Thymus (tissue), 14 donors: ENCODE data around the gene CAMKV. TPM values are rescaled to one million over a fixed set of nuclear protein-coding genes. Genes with fewer than 3 reads are reported as not detected.
"Not testable (repeated sequence)": the region's sequence is repeated elsewhere in the genome, so short reads cannot be mapped to it uniquely, and the experiment has no call there.

ENCODE experiments used
- DNase-seq, 9 donors: peaks; one replicate each; pipeline ENCODE4 v3.0.0-alpha.2; 2013; ENCODE audit warnings: low spot score in 9 of 9, low read depth in 6 of 9, missing footprints in 1 of 9
- H3K27ac ChIP-seq, 2 donors: one replicate each; pipeline ENCODE4 v1.5.1; 2013; ENCODE audit warnings: control low read depth in 1 of 2, low read depth in 1 of 2, low read length in 1 of 2, mild to moderate bottlenecking in 1 of 2, moderate library complexity in 1 of 2
- H3K27me3 ChIP-seq, 2 donors: one replicate each; pipeline ENCODE4 v1.5.1; 2013; ENCODE audit warnings: low read length in 1 of 2; ENCODE audit not compliant: control insufficient read depth in 2 of 2, insufficient read depth in 1 of 2
- H3K36me3 ChIP-seq, 2 donors: one replicate each; pipeline ENCODE4 v1.5.1; 2013; ENCODE audit warnings: low read length in 1 of 2, mild to moderate bottlenecking in 1 of 2, moderate library complexity in 1 of 2; ENCODE audit not compliant: control insufficient read depth in 2 of 2, insufficient read depth in 2 of 2
- H3K4me1 ChIP-seq, 2 donors: one replicate each; pipeline ENCODE4 v1.5.1; 2013; ENCODE audit warnings: low read length in 2 of 2; ENCODE audit not compliant: control insufficient read depth in 2 of 2, insufficient read depth in 2 of 2
- H3K4me3 ChIP-seq, 2 donors: one replicate each; pipeline ENCODE4 v1.5.1; 2013; ENCODE audit warnings: low read length in 2 of 2, control low read depth in 1 of 2, mild to moderate bottlenecking in 1 of 2
- H3K9me3 ChIP-seq, 2 donors: one replicate each; pipeline ENCODE4 v1.5.1; 2013; ENCODE audit warnings: low read length in 1 of 2, mild to moderate bottlenecking in 1 of 2; ENCODE audit not compliant: control insufficient read depth in 2 of 2, insufficient read depth in 1 of 2
- WGBS: extraction: QIAGEN DNeasy Blood & Tissue Kit; methylation state at CpG from one replicate; pipeline ENCODE4 v1.1.7; 2013; 5-methylcytosine and 5-hydroxymethylcytosine counted together
- long read RNA-seq, 10 donors: transcript quantifications; one replicate each; lab custom pipeline, GENCODE V29; 2026
- polyA plus RNA-seq: library from polyadenylated mRNA; stranded (reverse); fragments of 200-250 nt; gene quantifications from one replicate; pipeline ENCODE4 v1.2.3, GENCODE V29; 2013
- total RNA-seq: library from RNA; stranded (reverse); fragments of 120-200 nt; gene quantifications from one replicate; pipeline ENCODE4 v1.2.4, GENCODE V29; 2013
- donor health status: healthy.

The CAMKV gene, protein sequence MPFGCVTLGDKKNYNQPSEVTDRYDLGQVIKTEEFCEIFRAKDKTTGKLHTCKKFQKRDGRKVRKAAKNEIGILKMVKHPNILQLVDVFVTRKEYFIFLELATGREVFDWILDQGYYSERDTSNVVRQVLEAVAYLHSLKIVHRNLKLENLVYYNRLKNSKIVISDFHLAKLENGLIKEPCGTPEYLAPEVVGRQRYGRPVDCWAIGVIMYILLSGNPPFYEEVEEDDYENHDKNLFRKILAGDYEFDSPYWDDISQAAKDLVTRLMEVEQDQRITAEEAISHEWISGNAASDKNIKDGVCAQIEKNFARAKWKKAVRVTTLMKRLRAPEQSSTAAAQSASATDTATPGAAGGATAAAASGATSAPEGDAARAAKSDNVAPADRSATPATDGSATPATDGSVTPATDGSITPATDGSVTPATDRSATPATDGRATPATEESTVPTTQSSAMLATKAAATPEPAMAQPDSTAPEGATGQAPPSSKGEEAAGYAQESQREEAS
- total RNA-seq (0.14 TPM), polyA plus RNA-seq (0.23 TPM)
- long read RNA-seq, donor 1: 0 reads
- long read RNA-seq, donor 2: 0 reads
- long read RNA-seq, donor 3: 0 reads
- long read RNA-seq, donor 4: 0 reads
- long read RNA-seq, donor 5: 0 reads
- long read RNA-seq, donor 6: 0 reads
- long read RNA-seq, donor 7: 0 reads
- long read RNA-seq, donor 8: 0 reads
- long read RNA-seq, donor 9: 0 reads
- long read RNA-seq, donor 10, partial matches to known transcripts: 0 of 1 reads
- long read RNA-seq, donor 10, other reads (novel, unspliced or antisense): 0 of 1 reads

DNA sequence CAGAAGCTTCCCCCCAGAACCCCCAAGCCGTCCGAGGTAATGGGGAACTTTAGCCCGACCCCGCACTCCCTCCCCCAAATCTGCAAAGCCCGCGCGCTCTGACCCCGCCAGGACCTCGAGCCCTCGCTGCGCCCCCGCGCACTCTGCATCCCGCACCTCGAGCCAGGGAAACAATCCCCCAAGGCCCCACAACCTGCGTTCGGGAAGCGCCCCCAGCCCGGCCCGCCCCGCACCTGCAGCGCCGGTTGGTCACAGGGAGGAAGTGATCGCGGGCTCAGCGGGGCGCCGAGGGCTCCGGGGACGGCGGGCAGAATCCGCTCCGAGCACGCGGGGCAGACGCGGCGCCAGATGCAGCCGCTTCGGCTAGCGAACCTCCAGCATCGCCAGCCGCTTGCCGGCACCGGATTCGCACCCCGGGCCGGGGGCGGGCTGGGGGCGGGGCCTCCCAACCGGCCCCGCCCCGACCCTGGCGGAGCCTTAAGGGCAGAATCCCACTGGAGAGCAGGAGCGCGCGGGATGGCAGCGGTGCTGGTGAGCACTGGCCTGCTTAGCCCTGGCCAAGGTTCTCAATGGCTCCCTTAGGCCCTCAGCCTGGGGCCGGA is at the start of gene CAMKV:
CAMKV (minus strand) TSS at position 382 of the 602 bp plus-strand sequence. CDS start 7,518 bp downstream, outside the sequence.
- peaks cover 10 to 16% of the 10 kb centered on the region in 2 donors for H3K4me1 ChIP-seq
- DNase-seq: peak in 2 of 9 donors; percentile 22 to 35
- H3K4me3 ChIP-seq: peak within 1 kb of the TSS in 1 of 2 donors; percentile 45
- H3K36me3 ChIP-seq: no peaks in the 10 kb centered on the region
- no peaks in the 10 kb centered on the region for H3K9me3 ChIP-seq
- no peak within 1 kb of the TSS for H3K27ac ChIP-seq
- H3K27me3 ChIP-seq: peaks cover 22 to 76% of the 10 kb centered on the region in 2 donors
- WGBS: 2% methylated on average over 59 of the region's 59 CpGs

DNA sequence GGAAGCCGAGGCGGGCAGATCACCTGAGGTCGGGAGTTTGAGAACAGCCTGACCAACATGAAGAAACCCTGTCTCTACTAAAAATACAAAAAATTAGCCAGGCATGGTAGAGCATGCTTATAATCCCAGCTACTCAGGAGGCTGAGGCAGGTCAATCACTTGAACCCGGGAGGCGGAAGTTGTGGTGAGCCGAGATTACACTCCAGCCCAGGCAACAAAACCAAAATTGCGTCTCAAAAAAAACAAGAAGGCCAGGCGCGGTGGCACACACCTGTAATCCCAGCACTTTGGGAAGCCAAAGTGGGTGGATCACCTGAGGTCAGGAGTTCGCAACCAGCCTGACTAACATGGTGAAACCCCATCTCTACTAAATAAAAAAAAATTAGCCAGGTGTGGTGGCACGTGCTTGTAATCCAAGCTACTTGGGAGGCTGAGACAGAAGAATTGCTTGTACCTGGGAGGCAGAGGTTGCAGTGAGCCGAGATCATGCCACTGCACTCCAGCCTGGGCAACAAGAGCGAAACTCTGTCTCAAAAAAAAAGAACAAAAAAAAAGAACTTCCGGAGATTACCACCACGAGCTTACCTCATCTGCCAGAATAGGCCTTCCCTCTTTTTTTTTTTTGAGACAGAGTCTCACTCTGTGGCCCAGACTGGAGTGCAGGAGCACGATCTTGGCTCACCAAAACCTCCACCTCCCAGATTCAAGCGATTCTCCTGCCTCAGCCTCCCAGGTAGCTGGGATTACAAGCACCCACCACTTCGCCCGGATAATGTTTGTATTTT is 48.3 kb upstream of the CAMKV start:
- 92% methylated on average over 19 of the region's 19 CpGs for WGBS
- H3K27me3 ChIP-seq, H3K27ac ChIP-seq, H3K36me3 ChIP-seq, DNase-seq, H3K4me3 ChIP-seq, H3K9me3 ChIP-seq, H3K4me1 ChIP-seq: not testable (repeated sequence)

DNA sequence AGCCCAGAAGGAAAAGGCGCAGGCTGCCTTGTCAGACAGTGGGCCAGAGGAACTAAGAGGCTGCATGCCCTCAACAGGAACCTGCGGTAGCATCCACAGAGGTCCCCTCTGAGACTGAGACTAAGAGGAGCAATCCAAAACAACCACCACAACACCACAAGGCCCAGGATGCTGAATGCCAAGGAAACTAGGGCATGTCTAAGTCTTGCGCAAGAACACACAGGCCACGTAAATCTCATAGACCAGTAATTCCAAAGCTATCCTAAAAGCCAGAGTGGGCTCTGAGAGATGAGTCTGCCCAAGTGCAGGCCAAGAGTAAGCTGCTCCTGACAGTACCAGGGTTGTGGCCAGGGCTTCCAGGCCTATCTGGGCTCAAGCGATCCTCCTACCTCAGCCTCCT is 47.0 kb upstream of the CAMKV start:
- Histone ChIP-seq H3K36me3 (peaks cover 10 to 18% of the 10 kb centered on the region in 2 donors), H3K4me3 (no peak overlapping the region), H3K27ac (no peak overlapping the region), H3K27me3 (no peaks in the 10 kb centered on the region), H3K4me1 (no peaks in the 10 kb centered on the region), H3K9me3 (no peaks in the 10 kb centered on the region)
- 99% methylated on average over 5 of the region's 5 CpGs for WGBS
- DNase-seq: no peak

DNA sequence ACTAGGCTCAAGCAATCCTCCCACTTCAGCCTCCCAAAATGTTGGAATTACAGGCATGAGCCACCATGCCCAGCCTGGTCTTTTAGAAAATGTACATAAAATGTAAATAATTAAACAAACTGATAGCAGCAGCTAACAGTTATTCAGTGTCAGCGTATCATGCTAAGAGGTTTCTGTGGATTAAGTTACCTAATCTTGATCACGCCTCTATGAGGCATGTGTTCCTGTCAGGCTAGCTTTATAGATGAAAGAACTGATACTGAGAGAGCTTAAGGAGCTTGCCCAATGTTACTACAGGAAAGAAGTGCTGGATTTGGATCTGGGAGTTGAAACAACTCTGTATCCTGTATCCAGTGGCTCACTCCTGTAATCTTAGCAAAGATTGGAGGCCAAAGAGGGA is 45.2 kb upstream of the CAMKV start:
- peaks cover 18 to 34% of the 10 kb centered on the region in 2 donors for H3K36me3 ChIP-seq
- no peak for DNase-seq
- H3K4me3 ChIP-seq: no peak overlapping the region
- H3K4me1 ChIP-seq: no peaks in the 10 kb centered on the region
- H3K9me3 ChIP-seq: no peaks in the 10 kb centered on the region
- no peaks in the 10 kb centered on the region for H3K27me3 ChIP-seq
- 96% methylated on average over 2 of the region's 2 CpGs for WGBS
- no peak overlapping the region for H3K27ac ChIP-seq

- 98% methylated on average over 4 of the region's 4 CpGs for WGBS
- H3K27me3 ChIP-seq: no peaks in the 10 kb centered on the region
- no peak for DNase-seq
- peaks cover 26 to 48% of the 10 kb centered on the region in 2 donors for H3K36me3 ChIP-seq
- H3K4me1 ChIP-seq: no peaks in the 10 kb centered on the region
- H3K27ac ChIP-seq: no peak overlapping the region
- no peak overlapping the region for H3K4me3 ChIP-seq
- H3K9me3 ChIP-seq: no peaks in the 10 kb centered on the region
Observed at GRCh38 chr3:49912881-49913281, 43.2 kb upstream of the CAMKV start.

GRCh38 chr3:49911611-49912010 is 41.9 kb upstream of the CAMKV start:
- Histone ChIP-seq H3K9me3 (no peaks in the 10 kb centered on the region), H3K27ac (no peak overlapping the region), H3K4me1 (peaks cover 0 to under 1% of the 10 kb centered on the region in 2 donors), H3K4me3 (no peak overlapping the region), H3K27me3 (no peaks in the 10 kb centered on the region), H3K36me3 (peaks cover 26 to 45% of the 10 kb centered on the region in 2 donors)
- WGBS: 98% methylated on average over 15 of the region's 15 CpGs
- DNase-seq: no peak

- H3K36me3 ChIP-seq: peaks cover 26 to 45% of the 10 kb centered on the region in 2 donors
- no peak overlapping the region for H3K27ac ChIP-seq
- peaks cover 4 to 6% of the 10 kb centered on the region in 2 donors for H3K4me1 ChIP-seq
Observed at GRCh38 chr3:49911124-49911420, 41.4 kb upstream of the CAMKV start.

GRCh38 chr3:49910409-49911123 is 40.9 kb upstream of the CAMKV start:
- Histone ChIP-seq H3K4me3 (no peak overlapping the region), H3K9me3 (no peaks in the 10 kb centered on the region), H3K36me3 (peaks cover 26 to 45% of the 10 kb centered on the region in 2 donors), H3K27ac (no peak overlapping the region), H3K4me1 (peaks cover 8 to 11% of the 10 kb centered on the region in 2 donors), H3K27me3 (no peaks in the 10 kb centered on the region)
- no peak for DNase-seq
- WGBS: 96% methylated on average over 48 of the region's 48 CpGs

More at GRCh38 chr3:49911124-49911420, 41.4 kb upstream of the CAMKV start:
- 97% methylated on average over 2 of the region's 2 CpGs for WGBS
- Histone ChIP-seq H3K4me3 (no peak overlapping the region), H3K27me3 (no peaks in the 10 kb centered on the region), H3K9me3 (no peaks in the 10 kb centered on the region)
- DNase-seq: no peak
